GM10266 (cell line): Measurements from ENCODE around the gene AARS2.

Experiments used
- DNase-seq: peaks from one replicate; pipeline ENCODE4 v3.0.0; 2012; ENCODE audit errors: extremely low spot score
- TF ChIP-seq, protein P1 (sequence below): IDR thresholded peaks from 2 replicates; pipeline ENCODE4 v1.5.1; 2012; ENCODE audit warnings: mild to moderate bottlenecking, low read depth; ENCODE audit not compliant: control insufficient read depth, insufficient read depth; ENCODE audit errors: missing control alignments

AARS2 gene

DNA sequence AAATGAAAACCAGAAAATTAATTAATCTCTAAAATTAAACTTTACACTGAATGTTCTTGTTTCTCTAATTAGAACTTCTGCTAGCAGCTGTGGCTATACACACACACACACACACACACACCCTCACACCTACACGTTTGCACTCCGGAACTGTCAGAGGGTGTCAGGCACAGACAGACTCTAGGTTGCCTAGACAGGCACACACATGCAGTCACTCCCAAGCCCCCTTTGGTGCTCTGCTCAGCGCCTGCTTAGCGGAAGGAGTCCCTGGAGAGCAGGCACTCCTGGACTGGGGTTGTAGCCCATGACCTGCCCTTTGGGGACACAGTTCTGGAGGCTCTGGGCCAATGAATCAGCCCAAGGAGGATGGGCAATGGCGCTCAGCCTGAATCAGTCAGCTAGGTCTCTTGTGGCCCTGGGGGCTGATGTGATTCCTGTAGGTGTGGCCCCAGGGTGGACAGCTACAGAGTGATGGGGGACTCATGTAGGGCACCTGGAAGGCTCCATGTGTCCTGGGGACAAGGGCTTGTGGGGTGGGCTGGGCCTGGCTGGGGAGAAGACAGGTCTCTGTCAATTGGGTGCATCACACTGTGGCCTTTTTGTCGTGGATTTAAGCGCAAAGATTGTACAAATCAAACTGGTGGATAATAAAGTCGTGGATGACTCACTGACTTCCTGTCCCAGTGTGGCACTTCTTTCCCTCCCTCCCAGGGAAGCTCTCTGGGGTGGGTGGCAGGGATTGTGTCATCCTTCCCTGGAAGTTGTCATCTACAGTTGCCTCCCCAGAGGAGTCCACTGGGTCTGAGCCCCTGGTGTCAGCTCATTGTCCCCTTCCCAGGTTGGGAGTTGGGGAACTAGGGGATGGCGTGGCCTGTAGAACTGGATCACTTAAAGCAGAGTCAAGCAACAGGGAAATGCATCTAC lies 34.1 kb downstream of the AARS2 start:
- DNase-seq, result no peak

DNA sequence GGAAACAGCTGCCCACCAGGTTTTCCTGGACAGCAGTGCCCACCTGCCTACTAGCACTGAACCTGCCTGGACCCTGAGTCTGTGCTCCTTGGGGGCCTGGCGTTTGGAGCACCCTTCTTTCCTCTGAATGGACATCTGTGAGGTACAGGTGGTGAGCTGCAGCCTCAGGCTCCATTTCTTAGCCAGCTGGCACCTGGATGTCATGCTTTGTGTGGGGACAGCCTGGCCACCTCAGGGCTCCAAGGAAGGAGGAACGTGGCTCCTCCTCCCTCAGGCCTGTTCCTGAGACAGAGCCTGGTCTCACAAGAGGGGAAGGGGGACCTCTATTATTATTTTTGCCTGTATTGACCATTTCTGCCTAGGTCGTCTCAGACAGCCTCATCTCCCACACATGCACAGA lies 34.8 kb downstream of the AARS2 start:
- TF ChIP-seq, protein P1, sequence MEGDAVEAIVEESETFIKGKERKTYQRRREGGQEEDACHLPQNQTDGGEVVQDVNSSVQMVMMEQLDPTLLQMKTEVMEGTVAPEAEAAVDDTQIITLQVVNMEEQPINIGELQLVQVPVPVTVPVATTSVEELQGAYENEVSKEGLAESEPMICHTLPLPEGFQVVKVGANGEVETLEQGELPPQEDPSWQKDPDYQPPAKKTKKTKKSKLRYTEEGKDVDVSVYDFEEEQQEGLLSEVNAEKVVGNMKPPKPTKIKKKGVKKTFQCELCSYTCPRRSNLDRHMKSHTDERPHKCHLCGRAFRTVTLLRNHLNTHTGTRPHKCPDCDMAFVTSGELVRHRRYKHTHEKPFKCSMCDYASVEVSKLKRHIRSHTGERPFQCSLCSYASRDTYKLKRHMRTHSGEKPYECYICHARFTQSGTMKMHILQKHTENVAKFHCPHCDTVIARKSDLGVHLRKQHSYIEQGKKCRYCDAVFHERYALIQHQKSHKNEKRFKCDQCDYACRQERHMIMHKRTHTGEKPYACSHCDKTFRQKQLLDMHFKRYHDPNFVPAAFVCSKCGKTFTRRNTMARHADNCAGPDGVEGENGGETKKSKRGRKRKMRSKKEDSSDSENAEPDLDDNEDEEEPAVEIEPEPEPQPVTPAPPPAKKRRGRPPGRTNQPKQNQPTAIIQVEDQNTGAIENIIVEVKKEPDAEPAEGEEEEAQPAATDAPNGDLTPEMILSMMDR, result no peak
- no peak for DNase-seq

More for the DNA sequence above, 34.1 kb downstream of the AARS2 start:
- TF ChIP-seq, protein P1, result no peak

DNA sequence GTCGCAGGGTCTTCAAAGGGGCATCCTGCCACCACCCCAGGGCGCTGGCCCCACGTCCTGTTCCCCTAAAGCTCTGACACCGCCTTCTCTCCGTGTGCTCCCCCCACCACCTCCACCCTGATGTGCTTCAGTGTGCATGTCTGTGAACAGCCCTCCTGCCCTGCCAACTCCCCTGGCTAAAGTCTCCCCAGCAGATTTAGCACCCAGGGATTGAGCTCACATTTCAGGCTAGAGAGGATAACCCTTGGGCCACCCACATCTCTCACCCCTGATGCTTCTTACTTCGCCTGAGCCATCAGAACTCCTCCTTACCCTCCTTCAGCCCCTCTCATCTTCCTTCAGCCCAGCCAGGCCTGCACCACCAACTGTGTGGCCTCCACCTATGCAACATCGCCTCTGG lies 35.4 kb downstream of the AARS2 start:
- TF ChIP-seq, protein P1, result no peak
- no peak for DNase-seq

DNA sequence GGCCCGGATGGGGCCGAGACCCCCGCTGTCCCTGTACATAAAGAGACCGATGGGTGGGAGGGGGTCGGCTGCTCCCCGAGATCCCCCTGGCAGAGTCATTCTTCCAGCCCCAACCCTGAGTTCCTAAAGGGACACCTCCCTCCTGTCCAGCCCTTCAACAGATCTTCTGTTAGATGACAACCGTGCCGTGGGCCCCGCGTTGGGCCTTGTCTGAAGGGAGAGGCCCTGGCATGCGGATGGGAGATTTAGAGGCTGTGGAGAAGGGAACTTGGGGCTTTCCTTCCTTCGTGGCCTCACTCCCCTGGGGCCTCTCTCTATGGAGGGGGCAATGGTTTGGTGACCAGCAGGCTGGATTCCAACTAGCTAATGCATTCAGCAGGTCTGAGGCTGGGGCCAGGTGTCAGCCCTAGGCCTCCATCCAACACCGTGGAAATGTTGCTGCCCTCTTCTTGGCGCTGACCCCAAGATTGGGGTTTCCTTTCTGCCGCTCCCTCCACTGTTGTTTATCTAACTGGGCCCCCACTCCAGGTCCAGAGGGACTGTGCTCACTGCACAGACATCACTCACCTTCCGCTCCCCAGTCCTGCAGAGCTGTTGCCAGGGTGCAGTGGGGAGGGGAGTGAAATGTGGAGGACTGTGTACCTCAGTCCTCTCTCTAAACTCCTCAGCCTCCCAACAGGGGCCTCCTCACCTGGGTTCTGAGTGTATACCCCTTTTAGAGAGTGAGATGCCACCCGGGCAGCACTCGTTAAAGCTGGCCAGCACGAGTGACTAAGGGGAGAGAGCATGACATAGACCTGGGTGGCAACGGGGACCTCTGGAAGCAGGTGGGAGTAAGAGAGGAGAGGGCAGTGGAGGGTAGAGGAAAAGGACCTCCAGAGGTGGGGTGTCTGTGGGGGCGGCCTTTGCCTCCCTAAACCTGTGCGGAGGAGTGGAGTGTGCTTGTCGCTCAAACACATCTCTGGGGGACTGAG lies 36.2 kb downstream of the AARS2 start:
- DNase-seq, result no peak
- TF ChIP-seq, protein P1, result no peak

DNA sequence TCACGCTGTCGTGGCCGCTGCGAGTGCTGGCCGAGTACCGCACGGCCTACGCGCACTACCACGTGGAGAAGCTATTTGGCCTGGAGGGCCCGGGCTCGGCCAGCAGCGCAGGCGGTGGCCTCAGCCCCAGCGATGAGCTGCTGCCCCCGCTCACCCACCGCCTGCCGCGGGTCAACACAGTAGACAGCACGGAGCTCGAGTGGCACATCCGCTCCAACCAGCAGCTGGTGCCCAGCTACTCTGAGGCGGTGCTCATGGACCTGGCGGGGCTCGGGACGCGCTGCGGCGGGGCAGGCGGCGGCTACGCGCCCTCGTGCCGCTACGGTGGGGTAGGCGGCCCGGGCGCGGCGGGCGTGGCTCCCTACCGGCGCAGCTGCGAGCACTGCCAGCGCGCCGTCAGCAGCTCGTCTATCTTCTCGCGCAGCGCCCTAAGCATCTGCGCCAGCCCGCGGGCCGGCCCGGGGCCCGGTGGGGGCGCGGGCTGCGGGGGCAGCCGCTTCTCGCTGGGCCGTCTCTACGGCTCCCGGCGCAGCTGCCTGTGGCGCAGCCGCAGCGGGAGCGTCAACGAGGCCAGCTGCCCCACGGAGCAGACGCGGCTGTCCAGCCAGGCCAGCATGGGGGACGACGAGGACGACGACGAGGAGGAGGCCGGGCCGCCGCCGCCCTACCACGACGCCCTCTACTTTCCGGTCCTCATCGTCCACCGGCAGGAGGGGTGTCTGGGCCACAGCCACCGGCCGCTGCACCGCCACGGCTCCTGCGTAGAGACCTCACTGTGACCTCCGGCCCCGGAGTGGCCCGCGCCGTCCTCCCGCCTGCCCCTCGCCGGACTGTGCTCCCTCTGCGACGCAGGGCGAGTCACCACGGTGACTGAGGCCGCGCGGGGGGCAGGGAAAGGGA lies 37.1 kb downstream of the AARS2 start:
- TF ChIP-seq, protein P1, result no peak
- DNase-seq, result no peak

DNA sequence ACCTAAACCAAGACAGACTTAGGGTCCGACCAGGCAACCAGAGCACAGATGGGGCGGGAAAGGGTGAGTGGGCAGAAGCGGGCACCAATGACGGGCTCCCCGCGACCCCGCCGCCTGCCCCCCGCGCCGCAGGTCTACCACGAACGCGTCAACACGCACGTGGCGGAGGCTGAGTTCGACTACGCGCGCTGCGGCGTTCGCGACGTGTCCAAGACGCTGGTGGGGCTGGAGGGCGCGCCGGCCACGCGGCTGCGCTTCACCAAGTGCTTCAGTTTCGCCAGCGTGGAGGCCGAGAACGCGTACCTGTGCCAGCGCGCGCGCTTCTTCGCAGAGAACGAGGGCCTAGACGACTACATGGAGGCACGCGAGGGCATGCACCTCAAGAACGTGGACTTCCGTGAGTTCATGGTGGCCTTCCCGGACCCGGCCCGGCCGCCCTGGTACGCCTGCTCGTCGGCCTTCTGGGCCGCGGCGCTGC lies 37.8 kb downstream of the AARS2 start:
- no peak for DNase-seq
- TF ChIP-seq, protein P1, result no peak
